GM12875 (cell line): ENCODE results near the gene SCARB1.

Source experiments
- H3K4me3 ChIP-seq: one replicate; pipeline ENCODE4 v1.5.1; 2011; ENCODE audit warnings: low read depth, low read length, control low read depth
- TF ChIP-seq, protein P1 (sequence below): IDR thresholded peaks from 2 replicates; pipeline ENCODE4 v1.5.1; 2011; ENCODE audit warnings: low read depth, mild to moderate bottlenecking, control low read depth, inconsistent platforms, low read length, moderate library complexity, borderline replicate concordance; ENCODE audit not compliant: insufficient read depth

The SCARB1 gene

DNA sequence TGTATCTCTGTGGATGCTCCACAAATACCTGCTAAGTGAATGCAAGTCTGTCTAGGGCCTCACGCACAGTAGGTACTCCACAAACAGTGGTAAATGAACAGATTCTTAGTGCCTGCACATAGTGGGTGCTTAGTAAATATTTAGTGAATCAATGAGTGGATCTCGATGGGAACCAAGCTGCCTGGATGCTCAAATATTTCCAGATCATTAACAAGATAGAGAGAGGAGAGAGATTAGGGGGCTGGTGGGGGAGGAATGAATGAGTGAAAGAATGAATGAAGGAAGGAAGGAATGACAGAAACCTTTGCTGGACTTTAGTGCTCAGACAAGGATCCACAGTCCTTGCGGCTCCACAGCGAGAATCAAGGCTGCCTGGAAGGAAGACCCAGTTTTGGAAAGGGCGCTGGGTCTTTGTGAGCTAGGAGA lies 118.2 kb downstream of the SCARB1 start:
- TF ChIP-seq, protein P1, sequence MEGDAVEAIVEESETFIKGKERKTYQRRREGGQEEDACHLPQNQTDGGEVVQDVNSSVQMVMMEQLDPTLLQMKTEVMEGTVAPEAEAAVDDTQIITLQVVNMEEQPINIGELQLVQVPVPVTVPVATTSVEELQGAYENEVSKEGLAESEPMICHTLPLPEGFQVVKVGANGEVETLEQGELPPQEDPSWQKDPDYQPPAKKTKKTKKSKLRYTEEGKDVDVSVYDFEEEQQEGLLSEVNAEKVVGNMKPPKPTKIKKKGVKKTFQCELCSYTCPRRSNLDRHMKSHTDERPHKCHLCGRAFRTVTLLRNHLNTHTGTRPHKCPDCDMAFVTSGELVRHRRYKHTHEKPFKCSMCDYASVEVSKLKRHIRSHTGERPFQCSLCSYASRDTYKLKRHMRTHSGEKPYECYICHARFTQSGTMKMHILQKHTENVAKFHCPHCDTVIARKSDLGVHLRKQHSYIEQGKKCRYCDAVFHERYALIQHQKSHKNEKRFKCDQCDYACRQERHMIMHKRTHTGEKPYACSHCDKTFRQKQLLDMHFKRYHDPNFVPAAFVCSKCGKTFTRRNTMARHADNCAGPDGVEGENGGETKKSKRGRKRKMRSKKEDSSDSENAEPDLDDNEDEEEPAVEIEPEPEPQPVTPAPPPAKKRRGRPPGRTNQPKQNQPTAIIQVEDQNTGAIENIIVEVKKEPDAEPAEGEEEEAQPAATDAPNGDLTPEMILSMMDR: no peak
- no peak overlapping the region for H3K4me3 ChIP-seq

DNA sequence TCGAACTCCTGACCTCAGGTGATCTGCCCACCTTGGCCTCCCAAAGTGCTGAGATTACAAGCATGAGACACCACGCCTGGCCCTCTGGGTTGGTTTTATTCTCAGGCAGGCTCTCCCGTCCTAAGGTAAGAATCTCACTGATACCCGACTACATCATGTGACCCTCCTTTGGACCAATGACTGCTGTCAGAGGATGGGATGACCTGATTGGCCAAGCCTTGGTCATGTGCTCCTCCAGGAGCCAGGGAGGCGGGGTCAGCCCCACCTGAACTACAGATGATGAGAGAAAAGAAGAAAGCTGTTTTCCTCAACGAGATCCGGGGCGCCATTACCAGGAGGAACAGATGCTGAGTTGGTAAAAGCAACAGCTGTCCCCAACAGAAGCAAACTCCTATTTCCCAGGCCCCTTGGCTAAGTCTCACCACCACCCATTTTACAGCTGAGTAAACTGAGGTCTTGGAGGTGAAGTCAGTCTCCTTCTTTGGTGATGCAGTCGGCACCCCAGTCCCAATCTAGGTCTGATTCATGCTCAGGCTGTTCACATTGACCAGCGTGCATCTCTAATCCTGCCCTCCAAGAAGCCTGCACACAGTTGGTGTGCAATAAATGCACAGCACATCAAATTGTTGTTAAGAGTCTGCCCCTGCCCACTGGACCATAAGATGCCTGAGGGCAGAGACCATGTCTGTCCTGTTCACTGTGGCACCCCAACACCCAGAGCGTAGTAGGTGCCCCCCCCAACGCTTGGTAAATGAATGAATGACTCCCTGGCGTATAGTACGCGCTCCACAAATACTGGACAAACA lies 118.8 kb downstream of the SCARB1 start:
- TF ChIP-seq, protein P1: no peak
- no peak overlapping the region for H3K4me3 ChIP-seq

DNA sequence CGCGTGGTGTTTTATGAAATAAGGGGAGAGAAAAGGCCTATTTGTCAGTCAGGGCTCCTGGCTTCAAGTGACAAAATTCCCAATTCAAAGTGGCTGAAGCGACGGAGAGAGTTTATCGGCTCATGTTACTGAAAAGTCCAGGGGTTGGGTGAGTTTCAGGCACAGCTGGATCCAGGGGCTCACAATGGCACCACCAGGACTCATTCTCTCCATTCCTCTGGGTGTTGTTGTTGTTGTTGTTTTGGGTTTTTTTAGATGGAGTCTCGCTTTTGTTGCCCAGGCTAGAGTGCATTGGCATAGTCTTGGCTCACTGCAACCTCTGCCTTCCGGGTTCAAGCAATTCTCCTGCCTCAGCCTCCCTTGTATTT lies 119.4 kb downstream of the SCARB1 start:
- H3K4me3 ChIP-seq: no peak overlapping the region
- TF ChIP-seq, protein P1: no peak

DNA sequence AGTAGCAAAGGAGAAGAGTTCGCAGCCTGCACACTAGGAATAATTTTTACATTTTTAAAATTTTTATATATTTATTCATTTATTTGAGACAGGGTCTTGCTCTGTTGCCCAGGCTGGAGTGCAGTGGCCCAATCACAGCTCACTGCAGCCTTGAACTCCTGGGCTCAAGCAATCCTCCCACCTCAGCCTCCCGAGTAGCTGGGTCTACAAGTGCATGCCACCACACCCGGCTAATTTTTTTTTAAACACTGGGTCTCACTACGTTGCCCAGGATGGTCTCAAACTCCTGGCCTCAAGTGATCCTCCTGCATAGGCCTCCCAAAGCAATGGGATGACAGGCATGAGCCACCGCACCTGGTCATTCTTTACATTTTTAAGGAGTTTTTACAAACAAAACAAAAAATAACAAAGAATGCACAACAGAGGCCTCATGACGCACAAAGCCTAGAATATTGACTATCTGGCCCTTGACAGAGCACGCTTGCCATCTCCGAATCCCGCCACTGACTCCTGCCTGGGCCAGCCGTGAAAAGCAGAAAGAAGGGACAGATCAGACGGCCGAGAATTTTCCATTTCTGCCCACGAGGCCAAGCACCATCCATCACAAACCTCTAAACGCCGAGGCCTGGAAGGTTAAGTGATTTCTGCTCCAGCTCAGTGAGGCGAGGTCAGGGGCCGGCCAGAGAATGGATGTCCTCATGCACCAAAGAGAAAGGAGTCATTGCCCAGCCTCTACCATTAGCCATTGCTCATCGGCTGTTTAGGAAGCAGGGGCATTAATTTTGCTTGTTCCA lies 120.0 kb downstream of the SCARB1 start:
- TF ChIP-seq, protein P1: no peak

DNA sequence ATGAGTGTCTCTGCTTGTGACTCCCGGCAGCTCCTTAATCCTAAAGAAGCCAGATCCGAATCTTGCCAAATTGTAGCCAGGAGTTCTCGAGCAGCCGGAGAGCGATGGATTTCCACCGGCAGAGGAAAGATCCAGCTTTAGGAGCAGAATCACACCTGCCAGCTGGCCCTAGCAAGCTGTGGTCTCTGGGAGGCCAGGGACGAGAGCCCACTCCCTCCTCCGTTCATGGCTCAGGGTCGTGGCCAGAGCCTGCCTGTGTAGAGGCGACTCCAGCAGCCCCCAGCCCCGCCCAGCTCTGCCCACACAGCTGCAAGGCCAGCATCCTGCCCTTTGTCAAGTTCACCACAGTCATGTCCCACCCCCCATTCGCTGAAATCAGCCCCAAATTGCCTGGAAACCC lies 121.0 kb downstream of the SCARB1 start:
- TF ChIP-seq, protein P1: no peak
- no peak overlapping the region for H3K4me3 ChIP-seq

More for the DNA sequence above, 120.0 kb downstream of the SCARB1 start:
- no peak overlapping the region for H3K4me3 ChIP-seq

DNA sequence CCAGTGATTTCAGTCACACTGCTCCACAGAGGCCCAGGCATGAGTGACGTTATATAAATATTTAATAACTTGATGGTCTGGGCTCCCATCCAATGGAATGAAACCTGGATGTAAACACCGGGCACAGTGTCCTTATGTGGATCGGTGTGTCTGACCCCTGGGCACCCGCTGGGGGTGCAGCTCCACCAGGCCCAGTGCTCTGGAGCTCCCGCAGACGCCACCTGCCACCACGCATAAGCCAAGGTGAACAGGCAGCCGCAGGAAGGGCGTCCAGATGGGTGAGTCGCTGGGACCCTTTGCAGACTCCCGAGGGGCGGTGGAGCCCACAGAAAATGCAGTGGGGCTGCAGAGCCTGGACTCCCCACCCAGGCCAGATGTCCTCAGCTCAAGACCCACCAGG lies 121.6 kb downstream of the SCARB1 start:
- TF ChIP-seq, protein P1: no peak
- H3K4me3 ChIP-seq: no peak overlapping the region
